ENCODE measurements around the gene TBC1D21.

Gene TBC1D21

DNA sequence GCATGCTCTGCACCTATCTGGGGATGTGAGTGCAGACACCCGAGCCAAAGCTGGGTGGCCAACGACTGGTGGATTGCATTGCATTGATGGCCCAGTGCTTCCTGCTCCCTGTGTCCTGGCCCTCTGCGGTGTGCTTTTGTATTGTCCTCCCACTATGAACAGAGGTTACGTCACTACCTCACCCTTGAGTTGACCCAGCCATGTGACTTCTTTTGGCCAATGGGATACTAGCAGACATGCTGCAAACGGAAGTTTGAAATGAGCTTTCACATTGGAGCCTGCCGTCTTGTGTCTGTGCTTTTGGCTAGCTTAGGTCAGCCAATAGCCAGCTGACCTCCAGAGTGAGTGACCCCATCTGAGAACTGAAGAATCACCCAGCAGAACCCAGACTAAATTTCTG lies 15.3 kb upstream of the TBC1D21 start:
- no peak for DNase-seq (ENCODE audit: low read depth in 2 of 2, low spot score in 1 of 2)

DNA sequence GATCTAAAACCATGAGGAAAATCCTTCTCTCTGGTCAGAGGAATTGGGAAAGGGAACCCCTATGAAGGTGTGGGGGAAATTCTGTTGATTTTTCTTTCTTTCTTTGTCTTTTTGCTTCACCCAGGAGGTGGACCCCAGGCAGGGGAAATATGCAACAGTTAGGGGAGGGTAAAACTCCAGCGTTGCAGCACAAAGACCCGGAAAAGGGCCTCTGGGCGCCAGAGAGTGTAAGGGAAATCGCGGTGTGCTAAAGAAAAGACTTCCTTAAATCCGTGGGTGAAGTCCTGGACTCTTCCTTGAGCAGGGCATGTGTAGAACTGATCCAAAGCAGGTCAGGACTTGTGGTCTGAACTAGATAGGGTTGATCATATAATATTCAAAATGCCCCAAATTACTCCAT lies 11.1 kb upstream of the TBC1D21 start:
- no peak for DNase-seq (ENCODE audit: low read depth in 2 of 2, low spot score in 1 of 2)

DNA sequence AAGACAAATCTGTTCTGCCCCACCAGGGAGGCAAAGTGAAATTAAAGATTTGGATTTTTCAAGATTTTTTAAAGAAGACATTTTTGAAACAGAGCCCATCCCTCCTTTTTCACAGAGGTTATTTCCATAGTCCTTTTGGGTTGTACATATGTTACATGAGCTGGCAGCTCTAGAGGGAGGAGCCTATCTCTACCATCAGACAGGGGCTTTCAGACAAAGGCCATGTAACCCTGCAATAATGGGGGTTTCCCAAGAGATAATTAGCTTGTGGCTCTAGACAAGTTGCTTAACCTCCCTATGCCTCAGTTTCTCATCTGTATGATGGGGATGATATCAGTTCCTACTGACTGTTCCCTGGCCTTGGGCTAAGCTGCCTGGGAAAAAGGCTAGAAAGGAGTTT lies 8.0 kb upstream of the TBC1D21 start:
- DNase-seq (ENCODE audit: low read depth in 2 of 2, low spot score in 1 of 2) = no peak

DNA sequence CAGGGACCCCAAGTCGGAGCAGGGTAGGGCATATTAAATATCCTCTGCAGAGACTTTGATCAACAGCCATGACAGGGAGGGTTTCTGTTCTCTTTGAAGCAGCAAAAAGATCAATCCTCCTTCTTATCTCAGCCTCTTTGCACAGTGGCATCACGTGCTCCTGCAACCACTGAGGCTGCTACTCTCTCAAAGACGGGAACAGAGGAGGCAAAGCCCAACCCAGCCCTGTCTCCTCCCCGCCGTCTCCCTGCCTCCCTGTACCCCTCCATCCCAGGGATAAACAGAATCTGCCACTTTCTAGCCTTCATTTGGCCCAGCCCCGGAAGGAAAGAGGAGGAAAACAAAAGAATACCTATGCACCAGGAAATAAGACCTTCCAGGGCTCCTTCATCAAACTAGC lies 7.5 kb upstream of the TBC1D21 start:
- DNase-seq (ENCODE audit: low read depth in 2 of 2, low spot score in 1 of 2) = no peak

DNA sequence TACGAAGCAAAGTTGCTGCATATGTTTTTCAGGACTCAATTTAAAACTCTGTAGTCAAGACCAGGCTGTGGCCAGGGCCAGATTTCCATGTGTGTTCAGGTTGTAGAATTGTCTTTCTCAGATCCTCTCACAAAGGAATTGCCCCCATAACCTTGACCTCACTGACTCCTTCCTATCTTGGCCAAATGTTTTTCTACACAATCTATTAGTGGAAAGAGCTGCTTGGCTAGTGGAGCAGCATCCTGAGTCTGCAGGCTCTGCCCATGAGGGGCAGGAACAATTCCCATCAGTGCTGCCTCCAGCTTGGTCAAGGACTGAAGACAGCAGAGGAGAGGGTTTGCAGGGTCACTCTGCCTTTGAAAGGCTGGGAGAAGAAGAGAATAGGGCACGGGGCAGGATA lies 6.9 kb upstream of the TBC1D21 start:
- DNase-seq (ENCODE audit: low read depth in 2 of 2, low spot score in 1 of 2) = no peak

DNA sequence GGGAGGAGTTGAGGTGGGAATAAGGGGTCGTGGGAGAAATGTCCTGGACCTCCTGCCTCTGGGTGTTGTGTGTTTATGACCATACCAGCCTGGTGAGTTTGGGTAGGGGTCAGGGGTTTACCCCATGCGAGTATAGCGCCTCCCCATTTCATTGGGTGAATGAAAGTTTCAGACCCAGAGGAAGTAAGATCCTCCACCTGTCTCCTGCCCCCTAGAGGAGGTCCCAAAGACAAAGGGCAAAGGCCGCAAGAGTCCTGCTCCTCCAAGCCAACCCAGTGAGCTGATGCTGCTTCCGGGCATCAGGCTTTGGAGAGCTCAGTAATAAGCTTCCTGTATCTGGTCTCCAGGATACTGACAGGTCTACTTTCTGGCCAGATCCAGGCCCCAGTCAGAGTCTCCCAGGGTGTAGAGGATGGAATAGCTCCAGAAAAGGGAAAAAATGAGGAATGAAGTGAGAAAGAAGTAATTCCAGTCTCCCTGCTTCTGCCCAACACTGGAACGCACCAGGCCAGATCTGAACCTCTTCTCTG lies 6.4 kb upstream of the TBC1D21 start:
- DNase-seq (ENCODE audit: low read depth in 2 of 2, low spot score in 1 of 2) = no peak

DNA sequence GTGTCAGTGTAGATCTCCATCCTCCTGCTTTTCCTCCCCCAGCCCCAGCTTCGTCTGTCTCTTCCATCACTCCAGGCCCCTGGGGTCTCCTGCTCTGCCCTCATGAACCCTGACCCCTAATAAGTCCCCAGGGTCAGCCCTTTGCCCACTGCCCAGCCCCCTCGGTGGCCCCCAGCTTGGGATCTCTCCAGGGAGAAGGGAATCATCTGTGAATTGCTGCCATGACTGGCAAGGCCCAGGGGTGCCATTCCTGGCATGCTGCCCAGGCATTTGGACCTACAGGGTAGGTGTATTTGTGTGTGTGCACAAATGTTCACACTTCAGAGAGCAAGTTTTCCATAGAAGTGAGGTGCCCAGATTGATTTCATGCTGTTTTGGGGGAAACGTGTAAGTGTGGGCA lies 5.9 kb upstream of the TBC1D21 start:
- no peak for DNase-seq (ENCODE audit: low read depth in 2 of 2, low spot score in 1 of 2)

DNA sequence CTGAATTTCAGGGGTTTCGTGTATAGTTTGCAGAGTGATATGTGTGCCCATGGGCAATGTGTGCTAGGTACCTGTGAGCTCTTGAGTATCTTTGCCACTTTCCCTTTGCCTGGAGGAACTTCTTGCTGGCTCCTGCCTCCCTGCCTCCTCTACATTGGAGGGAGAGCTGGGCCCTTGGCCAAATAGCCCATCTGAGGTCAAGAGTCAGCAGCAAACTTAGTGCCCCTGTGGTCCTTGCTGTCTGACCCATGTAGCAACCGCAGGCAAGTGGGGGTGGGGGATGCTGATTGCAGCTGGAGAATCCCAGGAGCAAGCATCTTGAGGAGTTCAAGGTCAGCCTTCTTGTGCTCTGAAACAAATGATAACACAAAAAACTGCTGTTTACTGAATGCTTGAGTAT lies 5.4 kb upstream of the TBC1D21 start:
- DNase-seq (ENCODE audit: low read depth in 2 of 2, low spot score in 1 of 2) = no peak

DNA sequence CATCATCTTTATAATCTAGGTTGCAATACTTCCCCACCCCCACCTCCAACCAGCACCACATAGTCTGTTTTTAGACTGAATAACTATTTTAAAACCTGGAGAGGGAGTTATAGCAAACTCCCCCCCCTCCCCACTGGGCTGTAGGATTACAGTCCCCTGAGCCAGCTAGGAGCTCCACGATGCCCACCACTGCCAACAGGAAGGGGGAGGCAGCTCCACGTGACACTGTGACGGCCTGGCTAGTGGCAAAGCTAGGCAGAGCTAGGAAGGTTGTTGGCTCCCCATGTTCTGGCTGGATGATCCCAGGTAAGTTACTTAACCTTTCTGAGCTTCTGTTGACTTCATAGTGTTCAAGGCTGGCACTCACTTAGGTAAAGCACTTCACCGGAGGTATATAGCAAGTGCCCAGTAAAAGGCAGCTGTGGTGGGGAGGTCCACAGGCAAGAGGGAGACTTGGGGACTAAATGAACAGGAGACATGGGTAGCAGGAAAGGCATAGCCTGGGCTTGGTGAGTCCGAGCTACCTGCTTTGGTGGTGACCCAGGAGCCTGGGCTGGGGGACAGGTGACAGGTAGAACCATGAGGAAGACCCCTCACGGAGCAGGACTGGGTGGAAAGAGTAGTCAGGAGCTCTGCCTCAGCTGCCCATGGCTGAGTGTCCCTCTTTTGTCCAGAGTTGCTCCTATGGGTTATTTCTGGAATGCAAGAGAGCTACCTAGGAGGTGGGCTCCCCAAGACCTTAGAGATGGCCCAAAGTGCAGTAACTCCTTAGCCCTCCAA lies 4.0 kb upstream of the TBC1D21 start:
- DNase-seq (ENCODE audit: low read depth in 2 of 2, low spot score in 1 of 2) = no peak

DNA sequence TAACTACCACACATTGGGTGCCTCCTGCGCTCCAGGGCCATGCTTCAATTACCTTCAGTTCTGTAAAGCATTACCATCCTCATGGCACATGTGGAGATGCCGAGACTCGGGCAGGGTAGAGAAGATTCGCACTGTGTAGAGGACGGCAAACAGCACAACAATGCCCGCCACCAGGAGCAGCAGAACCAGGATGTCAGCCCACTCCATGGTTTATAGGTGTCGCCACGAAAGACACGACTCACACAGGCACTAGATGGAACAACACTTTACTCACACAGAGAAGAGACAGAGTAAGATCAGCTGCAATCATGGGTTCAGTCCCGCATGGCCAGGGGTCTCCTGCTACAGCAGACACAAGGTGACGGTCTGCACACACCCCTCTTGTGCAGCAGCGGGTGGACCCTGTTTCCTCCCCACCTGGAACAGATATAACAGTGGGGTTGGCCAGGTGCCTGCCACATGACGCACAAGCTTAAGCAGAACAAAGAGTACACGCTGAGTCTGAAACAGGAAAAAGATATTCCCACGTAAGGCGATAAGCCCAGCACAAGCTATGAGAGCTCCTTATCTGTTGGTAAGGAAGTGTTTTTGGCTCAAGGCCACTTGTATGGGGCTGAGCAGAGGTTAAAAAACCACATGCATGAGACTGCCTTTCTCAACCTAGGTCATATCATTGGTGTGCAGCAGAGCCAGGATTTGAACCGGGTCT lies 2.5 kb upstream of the TBC1D21 start:
- no peak for DNase-seq (ENCODE audit: low read depth in 2 of 2, low spot score in 1 of 2)

DNA sequence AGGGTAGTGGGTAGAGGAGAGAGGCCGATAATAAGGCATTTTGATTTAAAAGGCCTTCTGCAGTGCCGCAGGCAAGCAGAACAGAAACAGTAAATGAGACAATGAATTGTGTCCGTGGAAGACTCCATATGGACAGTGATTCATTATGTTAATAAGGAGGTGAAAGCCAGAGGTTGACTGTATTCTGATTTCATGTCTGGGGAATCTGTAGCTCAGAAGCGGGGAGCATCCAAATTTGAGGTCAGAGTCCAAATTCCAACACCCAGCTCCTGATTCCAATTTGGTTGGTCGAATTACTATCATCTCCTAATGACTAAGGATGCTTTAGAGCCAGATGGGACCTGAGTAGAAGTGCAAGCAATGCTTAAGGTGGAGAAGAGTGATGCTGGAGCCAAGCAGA lies 1.0 kb upstream of the TBC1D21 start:
- no peak for DNase-seq (ENCODE audit: low read depth in 2 of 2, low spot score in 1 of 2)

DNA sequence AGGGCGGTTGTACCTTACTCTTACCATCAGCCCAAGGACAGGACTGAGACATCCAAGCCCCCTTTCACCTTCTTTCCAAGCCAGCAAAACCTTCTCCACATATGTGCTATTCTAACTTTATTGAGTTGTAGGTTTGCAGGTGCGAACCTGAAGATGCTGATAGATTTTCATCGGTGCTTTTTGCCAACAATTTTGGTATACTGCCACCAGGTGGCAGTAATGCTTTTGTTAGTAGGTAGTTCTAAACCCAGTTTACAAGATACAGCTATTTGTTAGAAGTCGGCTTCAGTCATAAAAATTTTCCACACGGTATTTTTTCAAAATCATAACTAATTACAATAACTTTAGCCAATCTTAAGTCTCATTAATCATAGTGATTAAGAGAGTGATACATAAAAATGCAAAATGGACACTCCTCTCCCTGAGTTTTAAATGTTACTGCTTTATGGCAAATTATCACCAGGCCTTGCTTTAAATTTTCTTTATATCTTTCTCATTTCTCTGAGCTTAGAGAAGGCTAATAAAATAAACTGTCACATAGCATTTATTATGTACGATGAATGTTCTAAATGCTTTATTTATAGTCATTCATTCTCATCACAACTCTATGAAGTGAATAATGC lies 636 bp downstream of the TBC1D21 start:
- no peak for DNase-seq (ENCODE audit: low read depth in 2 of 2, low spot score in 1 of 2)

DNA sequence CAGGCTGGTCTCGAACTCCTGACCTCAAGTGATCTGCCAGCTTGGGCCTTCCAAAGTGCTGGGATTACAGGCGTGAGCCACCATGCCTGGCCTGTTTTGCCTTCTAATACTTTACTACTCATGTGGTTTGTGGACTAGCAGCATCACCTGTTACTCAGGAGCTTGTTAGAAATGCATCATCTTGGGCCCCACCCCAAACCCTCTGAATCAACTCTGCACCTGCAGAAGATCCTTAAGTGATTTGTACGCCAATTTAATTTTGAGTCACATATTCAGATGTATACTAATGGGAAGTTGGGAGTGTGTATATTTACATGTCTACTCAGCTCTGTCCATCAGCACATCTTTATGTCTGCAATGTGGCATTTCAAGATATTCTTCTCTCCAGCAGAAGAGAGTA lies 6.1 kb downstream of the TBC1D21 start:
- no peak for DNase-seq (ENCODE audit: low read depth in 2 of 2, low spot score in 1 of 2)

DNA sequence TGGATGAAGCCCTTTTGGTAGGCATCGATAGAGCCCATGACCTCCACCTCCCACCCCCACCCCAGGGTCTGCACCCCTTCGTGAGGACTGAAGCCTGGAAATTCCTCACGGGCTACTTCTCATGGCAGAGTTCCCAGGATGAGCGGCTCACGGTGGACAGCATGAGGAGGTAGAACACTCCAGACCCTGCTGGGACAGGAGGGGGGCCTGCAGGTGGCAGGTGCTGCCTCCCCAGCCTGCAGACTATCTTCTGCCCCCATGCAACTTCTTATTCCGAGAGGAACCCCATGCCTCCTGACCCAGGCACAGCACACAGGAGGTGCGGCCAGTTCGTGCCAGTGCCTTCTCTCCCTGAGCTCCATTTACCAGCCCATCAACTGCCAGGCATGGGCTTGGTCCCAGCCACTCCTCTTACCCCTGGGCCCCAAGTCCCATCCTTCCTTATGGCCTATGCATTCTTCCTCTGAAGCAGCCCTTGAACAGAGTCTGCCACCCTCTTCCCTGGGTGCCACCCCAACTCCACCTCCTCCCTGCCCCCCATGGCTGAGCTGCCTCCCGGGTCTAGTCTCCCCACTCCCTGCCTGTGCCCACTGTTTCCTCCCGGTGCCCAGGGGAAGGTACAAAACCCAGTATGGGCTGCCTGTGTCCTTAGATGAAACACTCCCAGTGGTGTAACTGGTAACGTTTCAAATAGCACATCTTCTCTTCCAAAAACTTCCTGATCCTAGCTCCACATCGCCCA lies 8.4 kb downstream of the TBC1D21 start:
- DNase-seq (ENCODE audit: low read depth in 2 of 2, low spot score in 1 of 2) = no peak

DNA sequence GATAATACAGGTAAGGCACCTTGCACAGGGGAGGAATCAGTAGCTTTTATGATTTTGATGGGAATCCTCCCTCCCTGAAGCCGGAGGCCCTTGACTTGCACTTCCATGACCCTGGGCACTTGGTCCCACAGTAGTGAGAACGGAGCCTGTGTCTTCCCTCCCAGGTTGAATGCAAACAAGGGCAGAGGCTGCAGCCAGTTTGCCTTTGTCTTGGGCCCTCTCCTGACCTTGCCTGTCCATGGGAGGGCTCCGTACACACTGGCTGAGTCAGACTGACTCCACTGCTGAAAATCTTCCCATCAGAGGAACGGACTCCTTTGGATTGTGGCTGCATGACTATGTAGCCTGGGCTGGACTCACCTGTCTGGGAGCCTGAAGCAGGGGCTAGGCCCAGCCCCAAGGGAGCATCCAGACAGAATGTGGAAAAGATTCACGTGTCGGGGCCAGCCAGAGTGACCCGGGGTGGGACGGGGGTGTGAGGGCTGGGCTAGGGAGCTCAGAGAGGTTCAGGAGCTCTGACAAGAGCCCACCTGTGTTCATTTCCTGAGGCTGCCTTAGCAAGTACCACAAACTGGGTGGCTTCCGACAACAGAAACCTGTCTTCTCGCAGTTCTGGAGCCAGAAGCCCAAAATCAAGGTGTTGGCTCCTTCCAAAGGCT lies 9.5 kb downstream of the TBC1D21 start:
- DNase-seq (ENCODE audit: low read depth in 2 of 2, low spot score in 1 of 2) = no peak

DNA sequence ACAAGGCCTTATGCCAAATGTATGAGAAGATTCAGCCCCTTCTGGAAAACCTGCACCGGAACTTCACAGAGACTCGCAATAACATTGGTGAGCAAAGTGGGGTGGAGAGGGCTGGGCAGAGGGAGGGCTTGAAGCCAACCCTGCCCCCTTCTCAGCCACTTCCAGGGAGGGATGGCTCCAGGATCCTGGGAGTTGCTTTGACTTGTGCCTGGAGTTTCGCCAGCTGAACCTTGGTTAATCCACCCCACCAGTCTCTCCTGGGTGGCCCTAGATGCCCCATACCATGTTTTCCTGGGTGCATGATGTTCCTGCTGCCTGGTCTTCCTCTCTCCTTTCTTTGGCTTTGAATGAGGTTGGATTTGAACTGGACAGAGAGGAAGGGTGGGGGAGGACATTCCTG lies 10.8 kb downstream of the TBC1D21 start:
- no peak for DNase-seq (ENCODE audit: low read depth in 2 of 2, low spot score in 1 of 2)

DNA sequence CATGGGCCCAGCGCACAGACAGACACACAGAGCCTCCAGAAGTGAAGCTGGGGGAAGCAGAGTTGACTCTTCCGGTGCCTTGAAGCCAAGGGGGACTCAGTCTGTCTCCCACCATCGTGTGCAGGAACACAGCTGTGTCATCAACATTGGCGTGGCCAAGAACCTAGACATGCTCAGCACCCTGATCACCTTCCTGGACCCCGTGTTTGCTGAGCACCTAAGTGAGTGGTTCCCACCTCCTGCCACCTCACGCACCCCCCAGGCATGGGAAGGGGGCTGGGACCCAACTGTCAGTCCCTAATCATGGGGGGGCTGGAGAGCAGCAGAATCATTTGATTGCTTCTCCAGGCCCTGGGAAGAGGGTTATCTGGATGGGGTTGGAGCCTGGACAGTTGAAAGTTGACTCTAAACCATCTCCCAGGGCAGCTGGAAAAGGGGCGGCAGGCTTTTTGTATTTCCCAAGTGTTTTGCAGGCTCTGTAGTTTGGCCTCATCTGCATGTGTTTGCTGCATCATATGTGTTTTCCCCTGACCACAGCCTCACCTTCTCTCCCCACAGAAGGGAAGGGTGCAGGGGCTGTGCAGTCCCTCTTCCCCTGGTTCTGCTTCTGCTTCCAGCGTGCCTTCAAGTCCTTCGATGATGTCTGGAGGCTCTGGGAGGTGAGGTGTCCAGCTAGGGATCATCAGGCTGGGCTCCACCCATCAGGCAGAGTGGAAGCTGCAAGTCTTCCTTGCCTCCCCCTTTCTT lies 12.8 kb downstream of the TBC1D21 start:
- DNase-seq (ENCODE audit: low read depth in 2 of 2, low spot score in 1 of 2) = no peak

DNA sequence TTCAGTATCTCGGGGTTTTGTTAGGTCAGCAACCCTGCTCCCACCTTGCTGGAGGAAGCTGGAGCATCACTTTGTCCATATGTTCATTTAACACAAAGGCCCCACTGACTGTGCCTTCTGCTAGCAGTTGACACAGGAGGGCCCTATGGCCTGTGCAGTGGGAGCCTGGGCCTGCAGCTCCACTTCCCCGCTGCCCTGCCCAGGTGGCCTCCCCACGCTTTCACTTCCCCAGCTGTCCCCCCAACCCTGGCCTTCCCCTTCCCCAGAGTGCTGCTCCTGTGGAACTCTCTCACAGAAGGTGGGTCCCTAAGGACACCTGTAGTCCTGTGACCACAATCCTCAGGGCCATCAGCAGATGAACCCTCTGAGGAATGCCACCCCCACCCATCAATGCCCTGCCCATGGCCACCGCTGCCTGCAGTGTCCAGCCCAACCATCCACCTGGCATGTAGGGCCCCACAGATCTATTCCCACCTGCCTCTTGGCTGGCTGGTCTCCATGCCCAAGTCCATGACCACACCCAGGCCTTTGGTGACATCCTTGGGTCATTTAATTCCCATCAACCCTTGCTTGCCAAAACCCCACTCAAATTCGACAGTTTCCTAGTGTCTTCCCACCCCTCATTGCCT lies 13.5 kb downstream of the TBC1D21 start:
- DNase-seq (ENCODE audit: low read depth in 2 of 2, low spot score in 1 of 2) = no peak

DNA sequence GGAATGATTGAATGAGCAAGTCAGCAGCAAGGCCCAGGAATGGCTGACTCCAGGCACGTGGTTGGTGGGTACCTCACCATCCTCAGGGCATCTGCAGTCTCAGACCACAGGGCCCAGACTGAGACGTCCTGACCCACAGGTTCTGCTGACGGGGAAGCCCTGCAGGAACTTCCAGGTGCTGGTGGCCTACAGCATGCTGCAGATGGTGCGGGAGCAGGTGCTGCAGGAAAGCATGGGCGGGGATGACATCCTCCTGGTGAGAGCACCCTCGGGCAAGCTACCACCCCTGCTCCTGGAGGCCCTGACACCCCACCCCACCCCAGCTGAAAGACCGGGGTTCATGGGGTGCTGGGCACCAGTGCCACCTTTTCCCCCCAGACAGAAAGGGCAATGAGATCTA lies 14.1 kb downstream of the TBC1D21 start:
- no peak for DNase-seq (ENCODE audit: low read depth in 2 of 2, low spot score in 1 of 2)

Measured in stimulated activated CD8-positive, alpha-beta memory T cell treated with anti-CD3 and anti-CD28 coated beads, Interleukin-4, amount 100 ng/mL, for 4 hours (primary cell).